ENCODE results near the gene MFN2. TPM values are rescaled to one million over a fixed set of nuclear protein-coding genes. Genes with fewer than 3 reads are reported as not detected.

Gene MFN2
- total RNA-seq, 1 experiment from 2014 or later = 73.9 TPM

DNA sequence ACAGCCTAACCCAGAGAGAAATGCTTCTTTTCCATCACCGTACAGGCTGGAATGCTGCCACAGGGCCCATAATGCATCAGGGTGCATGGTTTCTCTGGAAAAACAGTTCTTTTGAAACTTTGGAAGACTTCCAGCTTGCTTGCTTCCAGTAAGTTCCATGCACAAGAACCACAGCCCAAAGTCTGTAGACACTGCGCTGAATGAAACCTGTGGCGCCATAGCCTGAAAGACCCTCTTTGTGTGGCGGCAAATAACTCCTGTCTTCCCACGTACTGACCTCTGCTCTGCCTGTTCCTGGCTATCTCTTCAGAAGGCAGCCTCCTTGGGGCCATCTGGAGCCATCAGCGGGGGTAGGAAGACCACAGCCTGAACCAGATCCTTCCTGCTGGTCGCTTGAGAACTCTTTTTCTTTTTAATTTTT is 54.1 kb downstream of the MFN2 start:
- no peak overlapping the region for H3K27ac Mint-ChIP-seq (ENCODE audit: unreplicated experiment)
- no peak overlapping the region for H3K4me3 Mint-ChIP-seq (ENCODE audit: unreplicated experiment)
- DNase-seq = no peak

GRCh38 chr1:12035312-12035711 is 55.1 kb downstream of the MFN2 start:
- ChIA-PET POLR2A (interaction anchor here (0.6 kb wide), 1 partner anchor 815 kb away, joined by 3 read pairs; no protein-coding TSS in a partner anchor), CTCF (no interaction called here)

More for the DNA sequence above, 54.1 kb downstream of the MFN2 start:
- H3K36me3 Mint-ChIP-seq (ENCODE audit: insufficient read depth, unreplicated experiment) = no peaks in the 10 kb centered on the region
- CTCF ChIA-PET = no interaction called here
- no peaks in the 10 kb centered on the region for H3K4me1 ChIP-seq
- no peaks in the 10 kb centered on the region for H3K9me3 ChIP-seq
- no TSS peak for BruUV-seq (replicated peaks)
- no peaks in the 10 kb centered on the region for H3K9me3 Mint-ChIP-seq (ENCODE audit: unreplicated experiment)
- H3K4me3 ChIP-seq (ENCODE audit: low read depth, low read length) = no peak overlapping the region
- intact Hi-C loops (cut with micrococcal nuclease; ENCODE audit: unreplicated experiment) = no loop called here
- H3K27me3 ChIP-seq (replicated peaks; ENCODE audit: control insufficient read depth, insufficient read depth, low read length) = no peaks in the 10 kb centered on the region
- no peaks in the 10 kb centered on the region for H3K4me1 Mint-ChIP-seq (ENCODE audit: low read depth, unreplicated experiment)
- H3K36me3 ChIP-seq (ENCODE audit: control insufficient read depth, insufficient read depth, low read length) = no peaks in the 10 kb centered on the region
- H3K27me3 Mint-ChIP-seq (ENCODE audit: insufficient read depth, unreplicated experiment) = no peaks in the 10 kb centered on the region
- TF ChIP-seq CTCF (IDR thresholded peaks at IDR 0.05; ENCODE audit: insufficient read depth in 1 of 2, low read depth in 1 of 2, low read length in 1 of 2, severe bottlenecking in 1 of 2, unreplicated experiment in 1 of 2) = no peak
- POLR2A ChIA-PET = no interaction called here

GRCh38 chr1:12037486-12038355 is 57.5 kb downstream of the MFN2 start:
- no peak for TF ChIP-seq CTCF (IDR thresholded peaks at IDR 0.05; ENCODE audit: insufficient read depth in 1 of 2, low read depth in 1 of 2, low read length in 1 of 2, severe bottlenecking in 1 of 2, unreplicated experiment in 1 of 2)
- no TSS peak for BruUV-seq (replicated peaks)
- H3K4me3 ChIP-seq (ENCODE audit: low read depth, low read length) = no peak overlapping the region
- H3K4me1 ChIP-seq = no peaks in the 10 kb centered on the region
- Mint-ChIP-seq H3K27me3 (ENCODE audit: insufficient read depth, unreplicated experiment) (no peaks in the 10 kb centered on the region), H3K4me3 (ENCODE audit: unreplicated experiment) (no peak overlapping the region), H3K27ac (ENCODE audit: unreplicated experiment) (no peak overlapping the region), H3K4me1 (ENCODE audit: low read depth, unreplicated experiment) (no peaks in the 10 kb centered on the region), H3K36me3 (ENCODE audit: insufficient read depth, unreplicated experiment) (no peaks in the 10 kb centered on the region), H3K9me3 (ENCODE audit: unreplicated experiment) (no peaks in the 10 kb centered on the region)
- ChIA-PET CTCF (no interaction called here), POLR2A (interaction anchor here (0.5 to 0.7 kb wide), 2 partner anchors 19 to 134 kb away, joined by 6 to 8 read pairs; partner anchors contain the start of gene MIIP)
- H3K9me3 ChIP-seq = no peaks in the 10 kb centered on the region
- no peaks in the 10 kb centered on the region for H3K36me3 ChIP-seq (ENCODE audit: control insufficient read depth, insufficient read depth, low read length)
- DNase-seq = no peak
- intact Hi-C loops (cut with micrococcal nuclease; ENCODE audit: unreplicated experiment) = no loop called here
- no peaks in the 10 kb centered on the region for H3K27me3 ChIP-seq (replicated peaks; ENCODE audit: control insufficient read depth, insufficient read depth, low read length)

More at GRCh38 chr1:12035312-12035711, 55.1 kb downstream of the MFN2 start:
- Histone ChIP-seq H3K4me1 (no peaks in the 10 kb centered on the region), H3K9me3 (no peaks in the 10 kb centered on the region), H3K4me3 (ENCODE audit: low read depth, low read length) (no peak overlapping the region), H3K36me3 (ENCODE audit: control insufficient read depth, insufficient read depth, low read length) (no peaks in the 10 kb centered on the region), H3K27me3 (replicated peaks; ENCODE audit: control insufficient read depth, insufficient read depth, low read length) (no peaks in the 10 kb centered on the region)
- Mint-ChIP-seq H3K4me1 (ENCODE audit: low read depth, unreplicated experiment) (no peaks in the 10 kb centered on the region), H3K27ac (ENCODE audit: unreplicated experiment) (no peak overlapping the region), H3K9me3 (ENCODE audit: unreplicated experiment) (no peaks in the 10 kb centered on the region), H3K36me3 (ENCODE audit: insufficient read depth, unreplicated experiment) (no peaks in the 10 kb centered on the region), H3K27me3 (ENCODE audit: insufficient read depth, unreplicated experiment) (no peaks in the 10 kb centered on the region), H3K4me3 (ENCODE audit: unreplicated experiment) (no peak overlapping the region)
- BruUV-seq (replicated peaks) = no TSS peak
- TF ChIP-seq CTCF (IDR thresholded peaks at IDR 0.05; ENCODE audit: insufficient read depth in 1 of 2, low read depth in 1 of 2, low read length in 1 of 2, severe bottlenecking in 1 of 2, unreplicated experiment in 1 of 2) = no peak
- intact Hi-C loops (cut with micrococcal nuclease; ENCODE audit: unreplicated experiment) = no loop called here
- DNase-seq = no peak

Measured in Caco-2 (cell line).